Measurements from ENCODE around the gene TUBGCP6.
A peak's percentile ranks its signal among the peaks of the same experiment; 100 is the strongest.

Gene TUBGCP6

GRCh38 chr22:50194037-50194805, 50.6 kb downstream of the TUBGCP6 start:
- TF ChIP-seq CTCF (IDR thresholded peaks at IDR 0.05) = no peak
- TF ChIP-seq ZFX (IDR thresholded peaks at IDR 0.05; ENCODE audit: borderline replicate concordance) = no peak
- no peak overlapping the region for H3K27ac ChIP-seq

GRCh38 chr22:50193621-50194020, 51.2 kb downstream of the TUBGCP6 start:
- no peak overlapping the region for H3K27ac ChIP-seq

GRCh38 chr22:50192436-50193204, 52.2 kb downstream of the TUBGCP6 start:
- TF ChIP-seq CTCF (IDR thresholded peaks at IDR 0.05) (no peak), ZFX (IDR thresholded peaks at IDR 0.05; ENCODE audit: borderline replicate concordance) (no peak)
- no peak overlapping the region for H3K27ac ChIP-seq

More at GRCh38 chr22:50193621-50194020, 51.2 kb downstream of the TUBGCP6 start:
- TF ChIP-seq ZFX (IDR thresholded peaks at IDR 0.05; ENCODE audit: borderline replicate concordance) (no peak), CTCF (IDR thresholded peaks at IDR 0.05) (no peak)

- TF ChIP-seq CTCF (IDR thresholded peaks at IDR 0.05) (no peak), ZFX (IDR thresholded peaks at IDR 0.05; ENCODE audit: borderline replicate concordance) (no peak)
- H3K27ac ChIP-seq = peak overlapping the region; percentile 80
These were observed 53.7 kb downstream of the TUBGCP6 start for GRCh38 chr22:50190941-50191741.

- H3K27ac ChIP-seq = peak overlapping the region; percentile 80
- no peak for TF ChIP-seq ZFX (IDR thresholded peaks at IDR 0.05; ENCODE audit: borderline replicate concordance)
- peak; percentile 68 for TF ChIP-seq CTCF (IDR thresholded peaks at IDR 0.05)
These were observed 54.5 kb downstream of the TUBGCP6 start for GRCh38 chr22:50190182-50190940.

GRCh38 chr22:50189849-50190181, 55.0 kb downstream of the TUBGCP6 start:
- H3K27ac ChIP-seq = peak overlapping the region; percentile 80
- TF ChIP-seq ZFX (IDR thresholded peaks at IDR 0.05; ENCODE audit: borderline replicate concordance) (no peak), CTCF (IDR thresholded peaks at IDR 0.05) (no peak)
